GM23338 (cell line): ENCODE measurements around the gene ANAPC2. TPM values are rescaled to one million over a fixed set of nuclear protein-coding genes. Genes with fewer than 3 reads are reported as not detected.

ENCODE experiments used
- ATAC-seq: fragments of 200-7000 bp; cut with Tn5 transposase; 3 replicates; pipeline ENCODE4 v1.9.1; 2020
- DNase-seq: peaks from one replicate; pipeline ENCODE4 v3.0.0-alpha.2; 2015; ENCODE audit warnings: low spot score
- H2AFZ ChIP-seq: fragments of 200-600 bp; sonication (generic); 2 replicates; pipeline ENCODE4 v1.8.0; 2016; ENCODE audit warnings: antibody characterized with exemption, mild to moderate bottlenecking, moderate library complexity
- H3F3A ChIP-seq: fragments of 200-600 bp; sonication (generic); replicated peaks from 2 replicates; pipeline ENCODE4 v1.8.0; 2017; ENCODE audit warnings: antibody characterized with exemption, mixed run types, low read depth
- H3K27ac ChIP-seq: fragments of 200-600 bp; sonication (generic); 2 replicates; pipeline ENCODE4 v1.6.1; 2016; ENCODE audit warnings: low read depth
- H3K27me3 ChIP-seq: fragments of 200-600 bp; sonication (generic); 2 replicates; pipeline ENCODE4 v1.8.0; 2016; ENCODE audit warnings: mild to moderate bottlenecking, mixed run types, moderate library complexity; ENCODE audit not compliant: insufficient read depth
- H3K36me3 ChIP-seq: fragments of 200-600 bp; sonication (generic); 2 replicates; pipeline ENCODE4 v1.8.0; 2016; ENCODE audit warnings: mild to moderate bottlenecking; ENCODE audit not compliant: insufficient read depth
- H3K4me1 ChIP-seq: fragments of 200-600 bp; sonication (generic); 2 replicates; pipeline ENCODE4 v1.8.0; 2016; ENCODE audit warnings: mild to moderate bottlenecking, moderate library complexity; ENCODE audit not compliant: insufficient read depth
- H3K4me2 ChIP-seq: fragments of 200-600 bp; sonication (generic); 2 replicates; pipeline ENCODE4 v1.7.1; 2017; ENCODE audit warnings: mixed run types
- H3K4me3 ChIP-seq: fragments of 200-600 bp; sonication (generic); 2 replicates; pipeline ENCODE4 v1.6.1; 2016; ENCODE audit warnings: mixed run types
- H3K79me2 ChIP-seq: fragments of 200-600 bp; sonication (generic); replicated peaks from 2 replicates; pipeline ENCODE4 v1.8.0; 2017; ENCODE audit warnings: mild to moderate bottlenecking; ENCODE audit not compliant: insufficient read depth
- H3K9me2 ChIP-seq: fragments of 200-600 bp; sonication (generic); 2 replicates; pipeline ENCODE4 v1.8.0; 2017; ENCODE audit not compliant: insufficient read depth
- H4K20me1 ChIP-seq: fragments of 200-600 bp; sonication (generic); replicated peaks from 2 replicates; pipeline ENCODE4 v1.8.0; 2017; ENCODE audit warnings: mild to moderate bottlenecking; ENCODE audit not compliant: insufficient read depth
- H3K27ac Mint-ChIP-seq: 2 replicates; pipeline ENCODE4 v1.8.0; 2020; ENCODE audit warnings: inconsistent platforms, mild to moderate bottlenecking, moderate library complexity, mixed read lengths
- H3K27me3 Mint-ChIP-seq: 3 replicates; pipeline ENCODE4 v1.8.0; 2022; ENCODE audit warnings: low read depth, mild to moderate bottlenecking, moderate library complexity, mixed read lengths, inconsistent platforms; ENCODE audit not compliant: insufficient read depth, poor library complexity
- H3K36me3 Mint-ChIP-seq: 3 replicates; pipeline ENCODE4 v1.8.0; 2021; ENCODE audit warnings: low read depth, mild to moderate bottlenecking, inconsistent platforms, moderate library complexity, mixed read lengths
- H3K4me1 Mint-ChIP-seq: 3 replicates; pipeline ENCODE4 v1.8.0; 2020; ENCODE audit warnings: mild to moderate bottlenecking, inconsistent platforms, mixed read lengths
- H3K4me3 Mint-ChIP-seq: 3 replicates; pipeline ENCODE4 v1.8.0; 2021; ENCODE audit warnings: moderate library complexity, mild to moderate bottlenecking, inconsistent platforms, mixed read lengths
- H3K9me3 Mint-ChIP-seq: 3 replicates; pipeline ENCODE4 v1.8.0; 2020; ENCODE audit warnings: moderate library complexity, mild to moderate bottlenecking, inconsistent platforms, mixed read lengths
- CREB1 ChIP-seq: fragments of 250-450 bp; sonication (Bioruptor Pico); IDR thresholded peaks from 2 replicates; pipeline ENCODE4 v1.5.0; 2020; ENCODE audit warnings: low read depth, mild to moderate bottlenecking, moderate library complexity
- CTCF ChIP-seq, 2 experiments: fragments of 200-600 bp in 1 of 2; sonication (generic) in 1 of 2; conservative IDR thresholded peaks; 2 replicates each; pipeline versions ENCODE4 v1.5.1 to v1.6.1; 2016 to 2017; ENCODE audit warnings: antibody characterized with exemption in 2 of 2, low read depth in 2 of 2, mild to moderate bottlenecking in 2 of 2, moderate library complexity in 1 of 2
- EZH2 ChIP-seq: fragments of 200-600 bp; sonication (generic); IDR thresholded peaks from one replicate; pipeline ENCODE4 v1.8.0; 2017; ENCODE audit warnings: antibody characterized with exemption, mild to moderate bottlenecking, low read depth; ENCODE audit not compliant: unreplicated experiment
- EZH2phosphoT487 ChIP-seq: fragments of 200-600 bp; sonication (generic); IDR thresholded peaks from one replicate; pipeline ENCODE4 v1.8.1; 2018; ENCODE audit warnings: antibody characterized with exemption; ENCODE audit not compliant: unreplicated experiment
- JUNB ChIP-seq: IDR thresholded peaks from one replicate; pipeline ENCODE4 v1.6.1; 2016; ENCODE audit warnings: antibody characterized with exemption; ENCODE audit not compliant: unreplicated experiment
- NANOG ChIP-seq: IDR thresholded peaks from 2 replicates; pipeline ENCODE4 v1.6.1; 2016; ENCODE audit warnings: antibody characterized with exemption, borderline replicate concordance
- POLR2AphosphoS5 ChIP-seq: IDR thresholded peaks from 2 replicates; pipeline ENCODE4 v1.6.1; 2016; ENCODE audit warnings: antibody characterized with exemption, low read depth
- REST ChIP-seq: IDR thresholded peaks from one replicate; pipeline ENCODE4 v1.6.1; 2018; ENCODE audit warnings: antibody characterized with exemption; ENCODE audit not compliant: unreplicated experiment
- STAT1 ChIP-seq: IDR thresholded peaks from one replicate; pipeline ENCODE4 v1.6.1; 2016; ENCODE audit warnings: antibody characterized with exemption; ENCODE audit not compliant: unreplicated experiment
- ZNF114 ChIP-seq: fragments of 250-450 bp; sonication (Bioruptor Pico); IDR thresholded peaks from 2 replicates; pipeline ENCODE4 v1.5.0; 2020; ENCODE audit warnings: mild to moderate bottlenecking, moderate library complexity
- ZNF331 ChIP-seq: fragments of 250-450 bp; sonication (Bioruptor Pico); IDR thresholded peaks from 2 replicates; pipeline ENCODE4 v1.5.0; 2020; ENCODE audit warnings: low read depth, mild to moderate bottlenecking, moderate library complexity
- ZNF462 ChIP-seq: fragments of 250-450 bp; sonication (Bioruptor Pico); IDR thresholded peaks from 2 replicates; pipeline ENCODE4 v1.5.0; 2020; ENCODE audit warnings: mild to moderate bottlenecking, moderate library complexity
- polyA plus RNA-seq: library from polyadenylated mRNA; unstranded; fragments of >200 nt; fragmentation: Nextera tagmentation; extraction: Ambion mirVana; gene quantifications from 2 replicates; pipeline ENCODE4 v1.2.1, GENCODE V29; 2016
- total RNA-seq: library from RNA; depleted of rRNA; stranded (reverse); fragments of >200 nt; shearing (Covaris generic); gene quantifications from 2 replicates; pipeline ENCODE4 v1.2.3, GENCODE V29; 2014

Gene ANAPC2
- total and polyA plus RNA-seq, 2 experiments from 2014 or later: 16.4 to 42.9 TPM

DNA sequence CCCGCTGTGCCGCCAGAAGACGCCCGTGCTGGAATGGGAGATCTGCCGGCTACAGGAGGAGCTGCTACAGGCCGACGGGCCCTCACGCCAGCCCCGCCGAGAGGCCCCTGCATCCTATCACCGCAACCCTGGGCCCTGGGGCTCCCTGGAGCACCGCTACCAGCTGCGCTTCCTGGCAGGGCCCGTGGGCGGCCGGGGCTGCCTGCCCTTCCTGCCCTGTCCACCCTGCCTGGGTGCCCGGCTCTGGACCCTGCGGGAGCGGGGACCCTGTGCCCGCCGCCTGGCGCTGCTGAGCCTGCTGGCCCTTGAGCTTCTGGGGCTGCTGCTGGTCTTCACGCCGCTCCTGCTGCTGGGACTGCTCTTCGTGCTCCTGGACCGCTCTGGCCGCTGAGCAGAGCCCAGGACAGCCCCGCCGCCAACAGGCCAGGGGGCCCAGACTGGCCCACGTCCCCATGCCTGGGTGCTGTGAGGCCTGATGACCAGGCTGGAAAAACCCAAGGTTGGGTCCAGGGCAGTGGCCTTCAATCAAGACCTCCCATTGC is 29.9 kb upstream of the ANAPC2 start:
- Histone ChIP-seq H3K27ac (no peak overlapping the region), H3K4me3 (no peak overlapping the region), H3F3A (0 out of 2 replicates have a peak, but pooled peaks cover 3% of the 10 kb centered on the region), H2AFZ (no peak overlapping the region), H3K27me3 (peaks cover 9% of the 10 kb centered on the region; the same call in 1 of the 2 replicates), H3K79me2 (no peaks in the 10 kb centered on the region), H3K9me2 (no peaks in the 10 kb centered on the region), H3K36me3 (no peaks in the 10 kb centered on the region), H4K20me1 (no peaks in the 10 kb centered on the region; the same call in 1 of the 2 replicates), H3K4me1 (peaks cover 3% of the 10 kb centered on the region; the same call in 1 of the 2 replicates), H3K4me2 (no peak overlapping the region)
- DNase-seq (no peak), ATAC-seq (no peak)
- no peak overlapping the region for H3K4me3 Mint-ChIP-seq
- no peaks in the 10 kb centered on the region for H3K9me3 Mint-ChIP-seq
- H3K4me1 Mint-ChIP-seq: peaks cover 7% of the 10 kb centered on the region; the same call in 2 of the 3 replicates
- H3K27me3 Mint-ChIP-seq: no peaks in the 10 kb centered on the region
- no peaks in the 10 kb centered on the region; the same call in 2 of the 3 replicates for H3K36me3 Mint-ChIP-seq
- H3K27ac Mint-ChIP-seq: no peak overlapping the region; the same call in 1 of the 2 replicates
- TF ChIP-seq REST: no peak
- no peak for TF ChIP-seq CREB1 (CRISPR knock-in tag)
- no peak for TF ChIP-seq EZH2phosphoT487
- no peak for TF ChIP-seq EZH2
- TF ChIP-seq STAT1: no peak
- TF ChIP-seq JUNB: no peak
- no peak for TF ChIP-seq ZNF462
- no peak for TF ChIP-seq CTCF (conservative IDR thresholded peaks at IDR 0.05; ENCODE audit: low read depth in 2 of 2)
- no peak for TF ChIP-seq ZNF114
- TF ChIP-seq ZNF331 (CRISPR knock-in tag): no peak
- no peak for TF ChIP-seq NANOG
- TF ChIP-seq POLR2AphosphoS5: no peak
